ENCODE results near the gene ABR. TPM values are rescaled to one million over a fixed set of nuclear protein-coding genes. Genes with fewer than 3 reads are reported as not detected.

ABR gene
- total and polyA plus RNA-seq, 4 donors = 2.7 to 12.9 (median 6.8) TPM

GRCh38 chr17:1126801-1127550, 52.8 kb downstream of the ABR start:
- DNase-seq (ENCODE audit: low spot score) = no peak
- H3K27ac ChIP-seq (ENCODE audit: low read depth in 1 of 2, low read length in 2 of 2) = no peak overlapping the region
- 76% methylated on average over 24 of the region's 24 CpGs for WGBS
- no peak overlapping the region for H3K4me3 ChIP-seq (ENCODE audit: low read depth in 1 of 3, low read length in 3 of 3)
- H3K9ac ChIP-seq (ENCODE audit: low read depth in 1 of 2, low read length in 2 of 2) = no peak overlapping the region
- TF ChIP-seq NR2F2 (IDR thresholded peaks at IDR 0.05) (no peak), REST (IDR thresholded peaks at IDR 0.05) (no peak), HNF4A (conservative IDR thresholded peaks at IDR 0.05) (no peak), YY1 (IDR thresholded peaks at IDR 0.05) (no peak), ATF3 (IDR thresholded peaks at IDR 0.05) (no peak), JUND (IDR thresholded peaks at IDR 0.05) (no peak)
- TF ChIP-seq, protein P1, sequence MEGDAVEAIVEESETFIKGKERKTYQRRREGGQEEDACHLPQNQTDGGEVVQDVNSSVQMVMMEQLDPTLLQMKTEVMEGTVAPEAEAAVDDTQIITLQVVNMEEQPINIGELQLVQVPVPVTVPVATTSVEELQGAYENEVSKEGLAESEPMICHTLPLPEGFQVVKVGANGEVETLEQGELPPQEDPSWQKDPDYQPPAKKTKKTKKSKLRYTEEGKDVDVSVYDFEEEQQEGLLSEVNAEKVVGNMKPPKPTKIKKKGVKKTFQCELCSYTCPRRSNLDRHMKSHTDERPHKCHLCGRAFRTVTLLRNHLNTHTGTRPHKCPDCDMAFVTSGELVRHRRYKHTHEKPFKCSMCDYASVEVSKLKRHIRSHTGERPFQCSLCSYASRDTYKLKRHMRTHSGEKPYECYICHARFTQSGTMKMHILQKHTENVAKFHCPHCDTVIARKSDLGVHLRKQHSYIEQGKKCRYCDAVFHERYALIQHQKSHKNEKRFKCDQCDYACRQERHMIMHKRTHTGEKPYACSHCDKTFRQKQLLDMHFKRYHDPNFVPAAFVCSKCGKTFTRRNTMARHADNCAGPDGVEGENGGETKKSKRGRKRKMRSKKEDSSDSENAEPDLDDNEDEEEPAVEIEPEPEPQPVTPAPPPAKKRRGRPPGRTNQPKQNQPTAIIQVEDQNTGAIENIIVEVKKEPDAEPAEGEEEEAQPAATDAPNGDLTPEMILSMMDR (IDR thresholded peaks at IDR 0.05; ENCODE audit: low read depth, low read length, missing input control) = no peak
- TF ChIP-seq, protein P2, sequence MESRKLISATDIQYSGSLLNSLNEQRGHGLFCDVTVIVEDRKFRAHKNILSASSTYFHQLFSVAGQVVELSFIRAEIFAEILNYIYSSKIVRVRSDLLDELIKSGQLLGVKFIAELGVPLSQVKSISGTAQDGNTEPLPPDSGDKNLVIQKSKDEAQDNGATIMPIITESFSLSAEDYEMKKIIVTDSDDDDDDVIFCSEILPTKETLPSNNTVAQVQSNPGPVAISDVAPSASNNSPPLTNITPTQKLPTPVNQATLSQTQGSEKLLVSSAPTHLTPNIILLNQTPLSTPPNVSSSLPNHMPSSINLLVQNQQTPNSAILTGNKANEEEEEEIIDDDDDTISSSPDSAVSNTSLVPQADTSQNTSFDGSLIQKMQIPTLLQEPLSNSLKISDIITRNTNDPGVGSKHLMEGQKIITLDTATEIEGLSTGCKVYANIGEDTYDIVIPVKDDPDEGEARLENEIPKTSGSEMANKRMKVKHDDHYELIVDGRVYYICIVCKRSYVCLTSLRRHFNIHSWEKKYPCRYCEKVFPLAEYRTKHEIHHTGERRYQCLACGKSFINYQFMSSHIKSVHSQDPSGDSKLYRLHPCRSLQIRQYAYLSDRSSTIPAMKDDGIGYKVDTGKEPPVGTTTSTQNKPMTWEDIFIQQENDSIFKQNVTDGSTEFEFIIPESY (IDR thresholded peaks at IDR 0.05) = no peak
- H3K27me3 ChIP-seq (ENCODE audit: control insufficient read depth in 4 of 4, insufficient read depth in 4 of 4, low read length in 3 of 4) = no peaks in the 10 kb centered on the region
- peaks cover 0 to 2% (median 0%) of the 10 kb centered on the region in 4 donors for H3K36me3 ChIP-seq (ENCODE audit: control insufficient read depth in 4 of 4, insufficient read depth in 3 of 4, low read depth in 1 of 4, low read length in 3 of 4)
- H3K4me1 ChIP-seq (ENCODE audit: control insufficient read depth in 4 of 4, insufficient read depth in 4 of 4, low read length in 3 of 4) = peaks cover 0 to 11% (median 4%) of the 10 kb centered on the region in 4 donors
- no peaks in the 10 kb centered on the region for H3K9me3 ChIP-seq (ENCODE audit: control insufficient read depth in 4 of 4, low read length in 3 of 4)

- Histone ChIP-seq H3K27ac (ENCODE audit: low read depth in 1 of 2, low read length in 2 of 2) (no peak overlapping the region), H3K27me3 (ENCODE audit: control insufficient read depth in 4 of 4, insufficient read depth in 4 of 4, low read length in 3 of 4) (no peaks in the 10 kb centered on the region), H3K9ac (ENCODE audit: low read depth in 1 of 2, low read length in 2 of 2) (no peak overlapping the region), H3K9me3 (ENCODE audit: control insufficient read depth in 4 of 4, low read length in 3 of 4) (no peaks in the 10 kb centered on the region), H3K4me1 (ENCODE audit: control insufficient read depth in 4 of 4, insufficient read depth in 4 of 4, low read length in 3 of 4) (peaks cover 0 to 16% (median 7%) of the 10 kb centered on the region in 4 donors), H3K4me3 (ENCODE audit: low read depth in 1 of 3, low read length in 3 of 3) (no peak overlapping the region), H3K36me3 (ENCODE audit: control insufficient read depth in 4 of 4, insufficient read depth in 3 of 4, low read depth in 1 of 4, low read length in 3 of 4) (peaks cover 0 to 2% (median 0%) of the 10 kb centered on the region in 4 donors)
- DNase-seq (ENCODE audit: low spot score) = no peak
- WGBS = 78% methylated on average over 26 of the region's 26 CpGs
- TF ChIP-seq RXRA (IDR thresholded peaks at IDR 0.05) = no peak
- TF ChIP-seq, protein P2 (IDR thresholded peaks at IDR 0.05) = no peak
- no peak for TF ChIP-seq ATF3 (IDR thresholded peaks at IDR 0.05)
- TF ChIP-seq RAD21 (IDR thresholded peaks at IDR 0.05) = no peak
- TF ChIP-seq FOXA2 (IDR thresholded peaks at IDR 0.05) = no peak
- TF ChIP-seq, protein P1 (IDR thresholded peaks at IDR 0.05; ENCODE audit: low read depth, low read length, missing input control) = no peak
- no peak for TF ChIP-seq GABPA (IDR thresholded peaks at IDR 0.05 in 1 of 2, conservative IDR thresholded peaks at IDR 0.05 in 1 of 2)
- no peak for TF ChIP-seq HNF4A (conservative IDR thresholded peaks at IDR 0.05)
- TF ChIP-seq FOXA1 (IDR thresholded peaks at IDR 0.05) = no peak
- no peak for TF ChIP-seq NR2F2 (IDR thresholded peaks at IDR 0.05)
- no peak for TF ChIP-seq YY1 (IDR thresholded peaks at IDR 0.05)
These were observed 53.5 kb downstream of the ABR start for GRCh38 chr17:1126250-1126797.

Data from liver (tissue), 9 donors.